ENCODE data around the gene MECP2. TPM values are rescaled to one million over a fixed set of nuclear protein-coding genes. Genes with fewer than 3 reads are reported as not detected.

The MECP2 gene
- total and polyA plus RNA-seq, 2 of the 13 experiments (the other 11 are each of a cell fraction or from before 2014, with no cell fraction given): 7.9 to 18.1 TPM

GRCh38 chrX:154131955-154132354, 34.4 kb upstream of the MECP2 start:
- H3K4me2 ChIP-seq (ENCODE audit: low read depth, low read length): no peak overlapping the region
- POLR2A ChIA-PET: no interaction called here
- no peaks in the 10 kb centered on the region for H3K9me3 ChIP-seq (ENCODE audit: low read length)
- BruUV-seq (replicated peaks): no TSS peak
- no peak overlapping the region for H2AFZ ChIP-seq (ENCODE audit: low read length)
- no peak overlapping the region for H3K27ac ChIP-seq (ENCODE audit: extremely low read length, insufficient read depth, low read length)
- WGBS (ENCODE audit: low lambda C conversion rate): 40% methylated on average over 4 of the region's 4 CpGs
- CTCF ChIA-PET (ENCODE audit: low intra/inter-chr PET ratio, low total read pairs): no interaction called here
- TF ChIP-seq ZNF644 (CRISPR knock-in tag; IDR thresholded peaks at IDR 0.05; ENCODE audit: low read depth) (no peak), PHF21A (CRISPR knock-in tag; IDR thresholded peaks at IDR 0.05) (0 out of 2 replicates have a peak, but pooled peaks have one; percentile 22), SOX13 (IDR thresholded peaks at IDR 0.05) (no peak), SOX13 (CRISPR knock-in tag; conservative IDR thresholded peaks at IDR 0.05 in 1 of 2, IDR thresholded peaks at IDR 0.05 in 1 of 2) (peak in 1 of 2 experiments; percentile 38; a peak in 1 of 4 replicates), SOX6 (IDR thresholded peaks at IDR 0.05) (no peak), SOX6 (CRISPR knock-in tag; IDR thresholded peaks at IDR 0.05) (peak; percentile 29; the same call in 1 of the 2 replicates), HNF4A (CRISPR knock-in tag; IDR thresholded peaks at IDR 0.05) (peak; percentile 31; the same call in 1 of the 2 replicates), ARID5B (CRISPR knock-in tag; IDR thresholded peaks at IDR 0.05) (peak; percentile 22; the same call in 1 of the 2 replicates), SALL1 (CRISPR knock-in tag; IDR thresholded peaks at IDR 0.05) (peak; percentile 13; the same call in 1 of the 2 replicates), MYNN (CRISPR knock-in tag; IDR thresholded peaks at IDR 0.05; ENCODE audit: low read depth) (no peak), ADNP (CRISPR knock-in tag; IDR thresholded peaks at IDR 0.05) (no peak), PAXIP1 (CRISPR knock-in tag; conservative IDR thresholded peaks at IDR 0.05) (peak; percentile 32)
- in situ Hi-C loops (cut with HindIII; ENCODE audit: extremely low pct_ligation_motif_present, low pct_unique_long_range_greater_than_20kb): no loop called here
- no peak overlapping the region for H3K9ac ChIP-seq (ENCODE audit: insufficient read depth, low read depth, low read length)
- peak; percentile 58 for ATAC-seq
- no peaks in the 10 kb centered on the region for H3K79me2 ChIP-seq (ENCODE audit: insufficient read depth, low read length)
- no peaks in the 10 kb centered on the region; a peak in 1 of 5 replicates for H3K27me3 ChIP-seq (ENCODE audit: control insufficient read depth in 1 of 2, insufficient read depth in 2 of 2, low read length in 2 of 2)
- intact Hi-C loops (cut with micrococcal nuclease; ENCODE audit: unreplicated experiment): no loop called here
- peak; percentile 64 for FAIRE-seq
- no peaks in the 10 kb centered on the region for H4K20me1 ChIP-seq (ENCODE audit: insufficient read depth, low read length)
- no peaks in the 10 kb centered on the region for H3K36me3 ChIP-seq (replicated peaks in 1 of 2; ENCODE audit: control insufficient read depth in 1 of 2, insufficient read depth in 2 of 2, low read length in 2 of 2)
- no peak overlapping the region for H3K4me3 ChIP-seq (replicated peaks in 1 of 3; ENCODE audit: insufficient read depth in 1 of 3, low read depth in 2 of 3, low read length in 3 of 3)
- H3K4me1 ChIP-seq (ENCODE audit: insufficient read depth, low read length): peaks cover 12% of the 10 kb centered on the region; the same call in 1 of the 2 replicates
- DNase-seq (ENCODE audit: low spot score): peak; percentile 28
